ENCODE data around the gene ZCWPW1. TPM values are rescaled to one million over a fixed set of nuclear protein-coding genes. Genes with fewer than 3 reads are reported as not detected.
A peak's percentile ranks its signal among the peaks of the same experiment; 100 is the strongest.
"Not testable (repeated sequence)": the region's sequence is repeated elsewhere in the genome, so short reads cannot be mapped to it uniquely, and the experiment has no call there.

The ZCWPW1 gene
- total RNA-seq, 1 experiment from 2014 or later: 3.4 TPM

- TF ChIP-seq, protein P1, sequence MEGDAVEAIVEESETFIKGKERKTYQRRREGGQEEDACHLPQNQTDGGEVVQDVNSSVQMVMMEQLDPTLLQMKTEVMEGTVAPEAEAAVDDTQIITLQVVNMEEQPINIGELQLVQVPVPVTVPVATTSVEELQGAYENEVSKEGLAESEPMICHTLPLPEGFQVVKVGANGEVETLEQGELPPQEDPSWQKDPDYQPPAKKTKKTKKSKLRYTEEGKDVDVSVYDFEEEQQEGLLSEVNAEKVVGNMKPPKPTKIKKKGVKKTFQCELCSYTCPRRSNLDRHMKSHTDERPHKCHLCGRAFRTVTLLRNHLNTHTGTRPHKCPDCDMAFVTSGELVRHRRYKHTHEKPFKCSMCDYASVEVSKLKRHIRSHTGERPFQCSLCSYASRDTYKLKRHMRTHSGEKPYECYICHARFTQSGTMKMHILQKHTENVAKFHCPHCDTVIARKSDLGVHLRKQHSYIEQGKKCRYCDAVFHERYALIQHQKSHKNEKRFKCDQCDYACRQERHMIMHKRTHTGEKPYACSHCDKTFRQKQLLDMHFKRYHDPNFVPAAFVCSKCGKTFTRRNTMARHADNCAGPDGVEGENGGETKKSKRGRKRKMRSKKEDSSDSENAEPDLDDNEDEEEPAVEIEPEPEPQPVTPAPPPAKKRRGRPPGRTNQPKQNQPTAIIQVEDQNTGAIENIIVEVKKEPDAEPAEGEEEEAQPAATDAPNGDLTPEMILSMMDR (IDR thresholded peaks at IDR 0.05; ENCODE audit: insufficient read depth in 1 of 2, low read depth in 1 of 2, low read length in 1 of 2, severe bottlenecking in 1 of 2, unreplicated experiment in 1 of 2): no peak
- Histone ChIP-seq H3K9me3 (no peaks in the 10 kb centered on the region), H3K36me3 (ENCODE audit: control insufficient read depth, insufficient read depth, low read length) (no peaks in the 10 kb centered on the region), H3K27me3 (replicated peaks; ENCODE audit: control insufficient read depth, insufficient read depth, low read length) (no peaks in the 10 kb centered on the region), H3K4me1 (no peaks in the 10 kb centered on the region), H3K4me3 (ENCODE audit: low read depth, low read length) (no peak overlapping the region)
- intact Hi-C loops (cut with micrococcal nuclease; ENCODE audit: unreplicated experiment): no loop called here
- H3K4me3 Mint-ChIP-seq (ENCODE audit: unreplicated experiment): no peak overlapping the region
- BruUV-seq (replicated peaks): no TSS peak
- no peak for DNase-seq
- H3K36me3 Mint-ChIP-seq (ENCODE audit: insufficient read depth, unreplicated experiment): peaks cover 5% of the 10 kb centered on the region
- H3K27me3 Mint-ChIP-seq (ENCODE audit: insufficient read depth, unreplicated experiment): no peaks in the 10 kb centered on the region
- no peaks in the 10 kb centered on the region for H3K4me1 Mint-ChIP-seq (ENCODE audit: low read depth, unreplicated experiment)
- no peak overlapping the region for H3K27ac Mint-ChIP-seq (ENCODE audit: unreplicated experiment)
- ChIA-PET CTCF (no interaction called here), POLR2A (no interaction called here)
- no peaks in the 10 kb centered on the region for H3K9me3 Mint-ChIP-seq (ENCODE audit: unreplicated experiment)
Observed at GRCh38 chr7:100376066-100376465, 52.4 kb downstream of the ZCWPW1 start.

- H3K4me3 Mint-ChIP-seq (ENCODE audit: unreplicated experiment): no peak overlapping the region
Observed at GRCh38 chr7:100374601-100375000, 53.9 kb downstream of the ZCWPW1 start.

DNA sequence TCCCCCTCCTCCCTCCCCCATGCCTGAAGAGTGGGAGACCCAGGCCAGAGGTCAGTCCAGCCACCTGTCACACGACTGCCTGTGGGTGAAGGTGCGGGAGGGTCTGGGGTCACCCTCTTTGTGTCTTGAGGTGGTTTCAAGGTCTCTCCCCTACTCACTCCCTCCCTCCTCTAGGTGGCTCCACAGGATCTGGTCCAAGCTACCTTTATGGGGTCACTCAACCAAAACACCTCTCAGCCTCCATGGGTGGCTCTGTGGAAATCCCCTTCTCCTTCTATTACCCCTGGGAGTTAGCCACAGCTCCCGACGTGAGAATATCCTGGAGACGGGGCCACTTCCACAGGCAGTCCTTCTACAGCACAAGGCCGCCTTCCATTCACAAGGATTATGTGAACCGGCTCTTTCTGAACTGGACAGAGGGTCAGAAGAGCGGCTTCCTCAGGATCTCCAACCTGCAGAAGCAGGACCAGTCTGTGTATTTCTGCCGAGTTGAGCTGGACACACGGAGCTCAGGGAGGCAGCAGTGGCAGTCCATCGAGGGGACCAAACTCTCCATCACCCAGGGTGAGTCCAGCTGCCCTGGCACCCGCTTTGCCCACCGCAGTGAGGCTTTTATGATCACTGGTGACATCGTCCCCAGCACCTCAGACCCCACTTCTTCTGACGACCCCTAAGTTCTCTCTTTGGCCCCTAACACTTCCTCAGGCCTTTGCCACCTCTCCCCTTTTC lies 54.5 kb downstream of the ZCWPW1 start:
- H3K4me1 ChIP-seq; H3K27ac Mint-ChIP-seq (ENCODE audit: unreplicated experiment); BruUV-seq (replicated peaks); H3K27me3 ChIP-seq (replicated peaks; ENCODE audit: control insufficient read depth, insufficient read depth, low read length); POLR2A ChIA-PET; H3K27me3 Mint-ChIP-seq (ENCODE audit: insufficient read depth, unreplicated experiment); H3K36me3 ChIP-seq (ENCODE audit: control insufficient read depth, insufficient read depth, low read length); H3K9me3 Mint-ChIP-seq (ENCODE audit: unreplicated experiment); H3K4me1 Mint-ChIP-seq (ENCODE audit: low read depth, unreplicated experiment); H3K4me3 Mint-ChIP-seq (ENCODE audit: unreplicated experiment); DNase-seq; H3K9me3 ChIP-seq; H3K4me3 ChIP-seq (ENCODE audit: low read depth, low read length): not testable (repeated sequence)
- intact Hi-C loops (cut with micrococcal nuclease; ENCODE audit: unreplicated experiment): loop anchor here (1.0 kb wide), 1 partner anchor 33 kb away; no protein-coding TSS in a partner anchor
- H3K36me3 Mint-ChIP-seq (ENCODE audit: insufficient read depth, unreplicated experiment): peaks cover 21% of the 10 kb centered on the region
- CTCF ChIA-PET: interaction anchor here (1.6 kb wide), 1 partner anchor 34 kb away, joined by 4 read pairs; no protein-coding TSS in a partner anchor
- TF ChIP-seq, protein P1 (IDR thresholded peaks at IDR 0.05; ENCODE audit: insufficient read depth in 1 of 2, low read depth in 1 of 2, low read length in 1 of 2, severe bottlenecking in 1 of 2, unreplicated experiment in 1 of 2): peak in 1 of 2 experiments; percentile 26

More at GRCh38 chr7:100374601-100375000, 53.9 kb downstream of the ZCWPW1 start:
- POLR2A ChIA-PET: no interaction called here
- no TSS peak for BruUV-seq (replicated peaks)
- CTCF ChIA-PET: interaction anchor here (1.6 kb wide), 1 partner anchor 33 kb away, joined by 4 read pairs; no protein-coding TSS in a partner anchor
- no peaks in the 10 kb centered on the region for H3K36me3 ChIP-seq (ENCODE audit: control insufficient read depth, insufficient read depth, low read length)
- intact Hi-C loops (cut with micrococcal nuclease; ENCODE audit: unreplicated experiment): loop anchor here (1.0 kb wide), 1 partner anchor 33 kb away; no protein-coding TSS in a partner anchor
- Mint-ChIP-seq H3K4me1 (ENCODE audit: low read depth, unreplicated experiment) (no peaks in the 10 kb centered on the region), H3K27me3 (ENCODE audit: insufficient read depth, unreplicated experiment) (no peaks in the 10 kb centered on the region), H3K36me3 (ENCODE audit: insufficient read depth, unreplicated experiment) (peaks cover 15% of the 10 kb centered on the region), H3K27ac (ENCODE audit: unreplicated experiment) (no peak overlapping the region), H3K9me3 (ENCODE audit: unreplicated experiment) (no peaks in the 10 kb centered on the region)
- no peak overlapping the region for H3K4me3 ChIP-seq (ENCODE audit: low read depth, low read length)
- TF ChIP-seq, protein P1 (IDR thresholded peaks at IDR 0.05; ENCODE audit: insufficient read depth in 1 of 2, low read depth in 1 of 2, low read length in 1 of 2, severe bottlenecking in 1 of 2, unreplicated experiment in 1 of 2): no peak
- no peaks in the 10 kb centered on the region for H3K9me3 ChIP-seq
- DNase-seq: no peak
- H3K27me3 ChIP-seq (replicated peaks; ENCODE audit: control insufficient read depth, insufficient read depth, low read length): no peaks in the 10 kb centered on the region
- H3K4me1 ChIP-seq: no peaks in the 10 kb centered on the region
